H1 (cell line): ENCODE results near the gene FLNC. TPM values are rescaled to one million over a fixed set of nuclear protein-coding genes. Genes with fewer than 3 reads are reported as not detected.

Source experiments
- CTCF ChIA-PET: fragments of 300-600 bp; sonication (Branson Sonifier 250); formaldehyde crosslinking; loops from one replicate; lab custom pipeline; 2021; ENCODE audit not compliant: partially characterized antibody; lab: Charles Lee
- POLR2A ChIA-PET: fragments of 300-600 bp; sonication (Branson Sonifier 250); formaldehyde crosslinking; loops from one replicate; lab custom pipeline; 2021; ENCODE audit warnings: inconsistent platforms; ENCODE audit not compliant: partially characterized antibody; lab: Charles Lee
- DNase-seq, 2 experiments: peaks; one replicate each; pipeline versions ENCODE4 v3.0.0 to v3.0.0-alpha.2; 2010 to 2022; ENCODE audit warnings: low spot score in 2 of 2, low read depth in 1 of 2, mixed read lengths in 1 of 2
- FAIRE-seq: peaks from 2 replicates; lab custom pipeline; 2011; peaks lifted over from hg19 to GRCh38; lab: Jason Lieb, UNC
- H2AFZ ChIP-seq: 2 replicates; pipeline ENCODE4 v1.8.1; 2012; ENCODE audit warnings: low read length, inconsistent platforms
- H2AK5ac ChIP-seq: 2 replicates; pipeline ENCODE4 v1.6.1; 2013; ENCODE audit warnings: low read depth, low read length
- H2BK120ac ChIP-seq: replicated peaks from 2 replicates; pipeline ENCODE3; 2013; ENCODE audit warnings: low read depth, low read length, inconsistent platforms
- H2BK12ac ChIP-seq: 2 replicates; pipeline ENCODE4 v1.6.1; 2013; ENCODE audit warnings: low read depth, low read length
- H2BK15ac ChIP-seq: 2 replicates; pipeline ENCODE4 v1.6.1; 2013; ENCODE audit warnings: low read length
- H2BK20ac ChIP-seq: 2 replicates; pipeline ENCODE4 v1.6.1; 2013; ENCODE audit warnings: low read length
- H2BK5ac ChIP-seq: 2 replicates; pipeline ENCODE4 v1.6.1; 2013; ENCODE audit warnings: low read depth, low read length
- H3K14ac ChIP-seq: 2 replicates; pipeline ENCODE4 v1.6.1; 2013; ENCODE audit warnings: inconsistent platforms; ENCODE audit not compliant: insufficient read length
- H3K18ac ChIP-seq: 2 replicates; pipeline ENCODE4 v1.6.1; 2013; ENCODE audit warnings: low read length; ENCODE audit errors: extremely low read depth
- H3K23ac ChIP-seq: 2 replicates; pipeline ENCODE4 v1.6.1; 2013; ENCODE audit warnings: inconsistent platforms; ENCODE audit not compliant: insufficient read length
- H3K23me2 ChIP-seq: 2 replicates; pipeline ENCODE4 v1.6.1; 2013; ENCODE audit warnings: low read depth, low read length
- H3K27ac ChIP-seq: 2 replicates; pipeline ENCODE4 v1.6.1; 2011; ENCODE audit warnings: low read depth, low read length, inconsistent platforms
- H3K27me3 ChIP-seq, 4 experiments: replicated peaks in 1 of 4; 1 replicate in 1 of 4; 2 replicates in 3 of 4; pipeline versions ENCODE4 v1.6.1 to v1.8.1; 2011 to 2013; ENCODE audit warnings: low read length in 3 of 4, mild to moderate bottlenecking in 3 of 4, inconsistent platforms in 2 of 4, mixed read lengths in 2 of 4, moderate library complexity in 1 of 4; ENCODE audit not compliant: control insufficient read depth in 3 of 4, insufficient read depth in 3 of 4; ENCODE audit errors: extremely low read depth in 1 of 4
- H3K36me3 ChIP-seq, 4 experiments: 2 replicates each; pipeline versions ENCODE4 v1.6.1 to v1.8.1; 2011 to 2013; ENCODE audit warnings: mild to moderate bottlenecking in 4 of 4, low read length in 3 of 4, moderate library complexity in 2 of 4, control low read depth in 1 of 4, inconsistent platforms in 1 of 4; ENCODE audit not compliant: insufficient read depth in 4 of 4, control insufficient read depth in 2 of 4
- H3K4ac ChIP-seq: replicated peaks from 2 replicates; pipeline ENCODE3; 2013; ENCODE audit warnings: low read length, low read depth, mixed read lengths, inconsistent platforms; ENCODE audit not compliant: insufficient read length
- H3K4me1 ChIP-seq, 4 experiments: replicated peaks in 1 of 4; 1 replicate in 1 of 4; 2 replicates in 3 of 4; pipeline versions ENCODE4 v1.6.1 to v1.8.1; 2011 to 2013; ENCODE audit warnings: low read length in 3 of 4, inconsistent platforms in 2 of 4, mixed read lengths in 1 of 4; ENCODE audit not compliant: insufficient read depth in 4 of 4, control insufficient read depth in 3 of 4
- H3K4me2 ChIP-seq, 2 experiments: 2 replicates each; pipeline versions ENCODE4 v1.6.1 to v1.8.1; 2011 to 2013; ENCODE audit warnings: low read depth in 2 of 2, low read length in 2 of 2, control low read depth in 1 of 2, inconsistent platforms in 1 of 2, mild to moderate bottlenecking in 1 of 2; ENCODE audit not compliant: insufficient read depth in 1 of 2
- H3K4me3 ChIP-seq, 4 experiments: fragments of 200-600, 300-600 bp in 1 of 4; sonication (generic), shearing (Covaris generic), sonication (Bioruptor Twin) in 1 of 4; 2 replicates each; pipeline versions ENCODE4 v1.5.1 to v1.8.1; 2011 to 2016; ENCODE audit warnings: low read length in 4 of 4, low read depth in 3 of 4, control low read depth in 2 of 4, inconsistent platforms in 2 of 4, mild to moderate bottlenecking in 2 of 4, mixed read lengths in 1 of 4, moderate library complexity in 1 of 4; ENCODE audit not compliant: insufficient read depth in 2 of 4; ENCODE audit errors: extremely low read depth in 1 of 4
- H3K56ac ChIP-seq: replicated peaks from 2 replicates; pipeline ENCODE3; 2013; ENCODE audit warnings: low read depth, mild to moderate bottlenecking, mixed read lengths, low read length, inconsistent platforms; ENCODE audit not compliant: insufficient read length
- H3K79me1 ChIP-seq: 2 replicates; pipeline ENCODE4 v1.6.1; 2013; ENCODE audit warnings: low read depth, low read length, control low read depth
- H3K79me2 ChIP-seq, 2 experiments: 2 replicates each; pipeline versions ENCODE4 v1.6.1 to v1.8.1; 2012 to 2013; ENCODE audit warnings: low read length in 2 of 2, mild to moderate bottlenecking in 2 of 2, inconsistent platforms in 1 of 2; ENCODE audit not compliant: insufficient read depth in 2 of 2, control insufficient read depth in 1 of 2
- H3K9ac ChIP-seq, 4 experiments: replicated peaks in 1 of 4; 1 replicate in 1 of 4; 2 replicates in 3 of 4; pipeline versions ENCODE4 v1.6.1 to v1.8.1; 2011 to 2013; ENCODE audit warnings: low read depth in 3 of 4, low read length in 3 of 4, control low read depth in 2 of 4, mild to moderate bottlenecking in 2 of 4, moderate library complexity in 2 of 4, inconsistent platforms in 1 of 4; ENCODE audit errors: extremely low read depth in 1 of 4
- H3K9me3 ChIP-seq, 2 experiments: 2 replicates each; pipeline versions ENCODE4 v1.6.1 to v1.8.1; 2012 to 2013; ENCODE audit warnings: mild to moderate bottlenecking in 2 of 2, moderate library complexity in 2 of 2, control low read depth in 1 of 2, inconsistent platforms in 1 of 2, low read depth in 1 of 2, low read length in 1 of 2, mixed read lengths in 1 of 2; ENCODE audit not compliant: insufficient read depth in 2 of 2
- H4K20me1 ChIP-seq, 2 experiments: replicated peaks in 1 of 2; 2 replicates each; pipeline versions ENCODE3 to v1.8.1; 2011 to 2013; ENCODE audit warnings: inconsistent platforms in 2 of 2, low read length in 2 of 2, mild to moderate bottlenecking in 1 of 2; ENCODE audit not compliant: insufficient read depth in 2 of 2, control insufficient read depth in 1 of 2
- H4K5ac ChIP-seq: 2 replicates; pipeline ENCODE4 v1.6.1; 2013; ENCODE audit warnings: low read length, low read depth, mixed read lengths, inconsistent platforms; ENCODE audit not compliant: insufficient read length
- H4K8ac ChIP-seq: 2 replicates; pipeline ENCODE4 v1.8.0; 2013; ENCODE audit warnings: mild to moderate bottlenecking, moderate library complexity, low read length, inconsistent platforms; ENCODE audit not compliant: insufficient read depth; ENCODE audit errors: extremely low read depth
- H4K91ac ChIP-seq: replicated peaks from 2 replicates; pipeline ENCODE3; 2013; ENCODE audit warnings: low read length, mixed read lengths, inconsistent platforms; ENCODE audit not compliant: insufficient read length
- ATF2 ChIP-seq: IDR thresholded peaks from 2 replicates; pipeline ENCODE4 v1.6.1; 2012; ENCODE audit warnings: low read length, inconsistent platforms
- GABPA ChIP-seq: IDR thresholded peaks from 2 replicates; pipeline ENCODE4 v1.6.1; 2011; ENCODE audit warnings: mild to moderate bottlenecking, low read length, moderate library complexity, borderline replicate concordance; ENCODE audit not compliant: insufficient read depth
- NANOG ChIP-seq: IDR thresholded peaks from 2 replicates; pipeline ENCODE4 v1.6.1; 2011; ENCODE audit warnings: low read length, low read depth, mild to moderate bottlenecking, inconsistent platforms; ENCODE audit not compliant: insufficient read depth, poor library complexity, severe bottlenecking
- POLR2A ChIP-seq, 2 experiments: IDR thresholded peaks; 1 replicate in 1 of 2; 2 replicates in 1 of 2; pipeline ENCODE4 v1.6.1; 2011; ENCODE audit warnings: low read depth in 2 of 2, low read length in 2 of 2, mild to moderate bottlenecking in 2 of 2; ENCODE audit errors: control extremely low read depth in 1 of 2
- USF2 ChIP-seq: IDR thresholded peaks from 2 replicates; pipeline ENCODE4 v1.6.1; 2011; ENCODE audit warnings: low read length, improper control_type of control experiment
- WGBS, 2 experiments: shearing (Covaris generic) in 1 of 2; methylation state at CpG; one replicate each; pipeline versions ENCODE4 v1.1.6 to v1.1.7; 2013 to 2015; ENCODE audit warnings: low lambda C conversion rate in 2 of 2, mixed read lengths in 2 of 2, inconsistent platforms in 1 of 2, low coverage in 1 of 2, missing lambda C conversion rate in 1 of 2; ENCODE audit not compliant: insufficient replicate concordance in 2 of 2, insufficient coverage in 1 of 2, insufficient read length in 1 of 2; ENCODE audit errors: extremely low coverage in 1 of 2, missing lambda C conversion rate in 1 of 2; 5-methylcytosine and 5-hydroxymethylcytosine counted together
- polyA plus RNA-seq, 7 experiments: library from polyadenylated mRNA; depleted of rRNA in 3 of 7; stranded (reverse) in 5 of 7; unstranded in 2 of 7; fragments of >200 nt in 5 of 7; fragments of 200-250 nt in 2 of 7; gene quantifications; 1 replicate in 5 of 7; 2 replicates in 1 of 7; 4 replicates in 1 of 7; pipeline versions ENCODE4 v1.2.1 to v1.2.3, GENCODE V29; 2011 to 2013; ENCODE audit warnings: missing spikeins in 2 of 7, mixed read lengths in 2 of 7
- total RNA-seq: library from RNA; stranded (reverse); fragmentation: NEBNext Ultra II Directional; extraction: Animal tissue kit (Norgen Biotek cat#: 25700); gene quantifications from 2 replicates; pipeline ENCODE4 v1.2.1, GENCODE V29; 2021

FLNC gene
- total and polyA plus RNA-seq, 2 of the 8 experiments (the other 6 are each of a cell fraction or from before 2014, with no cell fraction given): 1.9 to 10.7 TPM

- Histone ChIP-seq H3K79me2 (no peaks in the 10 kb centered on the region), H2AK5ac (no peak overlapping the region), H2BK12ac (no peak overlapping the region), H3K4me1 (peaks cover 3 to 9% (median 4%) of the 10 kb centered on the region in 4 experiments; a peak in 6 of 7 replicates), H2BK5ac (no peak overlapping the region), H4K8ac (no peak overlapping the region), H3K23ac (no peak overlapping the region), H4K20me1 (no peaks in the 10 kb centered on the region), H3K9me3 (no peaks in the 10 kb centered on the region), H3K27me3 (no peaks in the 10 kb centered on the region), H3K18ac (no peak overlapping the region), H3K23me2 (no peaks in the 10 kb centered on the region), H2BK15ac (no peak overlapping the region), H3K56ac (no peak overlapping the region), H3K4me2 (no peak overlapping the region), H2BK20ac (no peak overlapping the region), H3K4ac (no peak overlapping the region), H3K36me3 (peaks cover 0 to 30% (median 4%) of the 10 kb centered on the region in 4 experiments; a peak in 4 of 8 replicates), H3K79me1 (no peaks in the 10 kb centered on the region), H3K14ac (no peak overlapping the region), H2BK120ac (no peak overlapping the region), H2AFZ (no peak overlapping the region), H3K9ac (no peak overlapping the region), H3K4me3 (no peak overlapping the region), H3K27ac (no peak overlapping the region), H4K91ac (no peak overlapping the region), H4K5ac (no peak overlapping the region)
- no peak for FAIRE-seq
- ChIA-PET POLR2A (no interaction called here), CTCF (interaction anchor here (0.9 to 2.4 kb wide), 7 partner anchors 9 to 69 kb away, joined by 3 to 10 read pairs (median 4); partner anchors contain the start of gene ATP6V1F)
- TF ChIP-seq POLR2A (IDR thresholded peaks at IDR 0.05; ENCODE audit: control extremely low read depth in 1 of 2, low read depth in 2 of 2, low read length in 2 of 2) (no peak), ATF2 (no peak), USF2 (no peak), GABPA (no peak), NANOG (no peak)
- no peak for DNase-seq
- WGBS, 2 experiments: 89% methylated on average over 6 of the region's 6 CpGs; no CpG with 5 or more reads in 1 of the 2 experiments
Measured at GRCh38 chr7:128814499-128814898, 15.7 kb upstream of the FLNC start.
